GM19035 (cell line): ENCODE data around the gene BRMS1L.
A peak's percentile ranks its signal among the peaks of the same experiment; 100 is the strongest.
"Not testable (repeated sequence)": the region's sequence is repeated elsewhere in the genome, so short reads cannot be mapped to it uniquely, and the experiment has no call there.

ENCODE experiments used
- ATAC-seq: cut with Tn5 transposase; IDR thresholded peaks from one replicate; pipeline ENCODE4 v1.9.1; 2021; ENCODE audit not compliant: unreplicated experiment

Gene BRMS1L, protein sequence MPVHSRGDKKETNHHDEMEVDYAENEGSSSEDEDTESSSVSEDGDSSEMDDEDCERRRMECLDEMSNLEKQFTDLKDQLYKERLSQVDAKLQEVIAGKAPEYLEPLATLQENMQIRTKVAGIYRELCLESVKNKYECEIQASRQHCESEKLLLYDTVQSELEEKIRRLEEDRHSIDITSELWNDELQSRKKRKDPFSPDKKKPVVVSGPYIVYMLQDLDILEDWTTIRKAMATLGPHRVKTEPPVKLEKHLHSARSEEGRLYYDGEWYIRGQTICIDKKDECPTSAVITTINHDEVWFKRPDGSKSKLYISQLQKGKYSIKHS

DNA sequence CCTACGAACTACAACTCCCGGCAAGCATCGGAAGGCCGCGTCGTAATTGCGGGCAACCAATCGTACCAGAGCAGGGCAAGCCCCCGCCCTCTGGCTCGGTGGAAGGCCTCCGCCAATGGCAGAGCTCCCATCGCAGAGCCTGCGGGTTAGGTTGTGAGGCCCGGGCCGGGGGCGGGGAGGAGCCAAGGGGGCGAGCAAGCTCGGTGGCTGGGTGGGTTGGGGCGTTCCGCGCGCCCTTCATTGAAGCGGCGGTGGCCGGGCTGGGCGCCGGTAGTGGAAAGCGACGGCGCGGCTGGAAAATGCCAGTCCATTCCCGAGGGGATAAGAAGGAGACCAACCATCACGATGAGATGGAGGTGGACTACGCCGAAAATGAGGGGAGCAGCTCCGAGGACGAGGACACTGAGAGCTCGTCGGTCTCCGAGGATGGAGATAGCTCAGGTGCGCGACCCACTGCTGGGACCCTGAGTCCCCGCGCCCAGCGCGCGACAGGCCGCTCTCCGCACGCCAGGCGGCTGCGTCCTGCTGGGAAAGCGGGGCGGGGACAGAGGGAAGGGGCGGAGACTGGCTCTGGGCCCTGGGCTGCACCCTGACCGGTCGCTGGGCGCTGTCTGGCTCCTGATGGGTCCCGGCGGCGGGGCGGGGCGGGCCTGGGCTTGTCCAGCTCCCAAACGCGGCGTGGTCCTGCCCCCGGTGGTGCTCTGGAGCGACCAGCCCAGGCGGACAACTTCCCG, at the start of gene BRMS1L:
TSS of gene BRMS1L (plus strand) at position 121 of the 734 bp plus-strand sequence. CDS start at position 300, 179 bp downstream.
- ATAC-seq = peak; percentile 96

DNA sequence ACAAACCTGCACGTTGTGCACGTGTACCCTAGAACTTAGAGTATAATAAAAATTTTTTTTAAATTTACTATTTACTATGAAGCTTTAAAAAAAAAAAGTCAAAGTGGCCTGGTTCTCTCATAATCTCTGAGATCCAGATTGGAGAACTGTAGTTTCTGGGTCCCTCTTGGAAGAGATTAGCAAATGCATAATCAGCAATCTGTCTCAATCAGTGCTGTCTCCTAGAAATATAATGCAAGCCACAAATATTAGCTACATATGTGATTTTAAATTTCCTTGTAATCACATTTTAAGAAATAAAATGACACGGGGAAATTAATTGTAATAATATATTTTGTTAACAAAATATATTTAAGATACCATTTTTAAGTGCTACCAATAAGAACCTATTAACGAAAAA, 49.3 kb upstream of the BRMS1L start:
- ATAC-seq = no peak

DNA sequence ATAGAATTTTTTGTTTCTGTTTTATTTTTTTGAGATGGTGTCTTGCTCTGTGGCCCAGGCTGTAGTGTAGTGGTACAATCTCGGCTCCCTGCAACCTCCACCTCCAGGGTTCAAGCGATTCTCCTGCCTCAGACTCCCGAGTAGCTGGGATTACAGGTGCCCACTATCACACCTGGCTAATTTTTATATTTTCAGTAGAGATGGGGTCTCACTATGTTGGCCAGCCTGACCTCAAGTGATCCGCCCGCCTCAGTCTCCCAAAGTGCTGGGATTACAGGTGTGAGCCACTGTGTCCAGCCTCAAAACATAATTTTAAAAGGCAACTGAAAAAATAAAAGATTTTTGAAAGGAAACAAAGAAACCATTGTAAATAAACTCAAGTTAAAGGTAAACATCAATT, 48.6 kb upstream of the BRMS1L start:
- not testable (repeated sequence) for ATAC-seq

DNA sequence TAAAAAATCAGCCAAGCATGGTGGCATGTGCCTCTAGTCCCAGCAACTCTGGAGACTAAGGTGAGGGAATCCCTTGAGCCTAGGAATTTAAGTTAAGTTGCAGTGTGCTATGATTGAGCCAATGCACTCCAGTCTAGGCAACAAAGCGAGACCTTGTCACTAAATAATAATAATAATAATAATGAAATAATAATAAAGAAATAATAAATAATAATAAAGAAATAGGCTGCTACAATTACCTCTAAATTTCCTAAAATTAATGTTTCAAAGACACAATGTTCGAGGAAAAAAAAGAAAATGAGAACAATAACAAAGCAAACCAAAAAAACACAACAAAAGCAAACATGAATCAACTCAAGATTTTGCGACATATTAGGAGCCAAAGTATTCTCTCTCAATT, 46.8 kb upstream of the BRMS1L start:
- no peak for ATAC-seq

DNA sequence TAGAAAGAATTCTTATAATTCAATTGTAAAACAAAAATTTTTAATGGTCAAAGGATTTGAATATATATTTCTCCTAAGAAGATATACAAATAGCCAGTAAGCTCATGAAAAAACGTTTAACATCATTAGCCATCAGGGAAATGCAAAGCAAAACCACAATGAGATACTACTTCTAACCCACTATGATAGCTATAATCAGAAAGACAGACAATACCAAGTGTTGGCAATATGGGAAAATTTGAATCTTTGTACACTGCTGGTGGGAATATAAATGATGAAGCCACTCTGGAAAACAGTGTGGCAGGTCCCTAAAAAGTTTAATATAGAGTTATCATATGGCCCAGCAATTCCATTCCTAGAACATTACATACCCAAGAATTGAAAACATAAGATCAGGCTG, 42.4 kb upstream of the BRMS1L start:
- ATAC-seq = no peak

DNA sequence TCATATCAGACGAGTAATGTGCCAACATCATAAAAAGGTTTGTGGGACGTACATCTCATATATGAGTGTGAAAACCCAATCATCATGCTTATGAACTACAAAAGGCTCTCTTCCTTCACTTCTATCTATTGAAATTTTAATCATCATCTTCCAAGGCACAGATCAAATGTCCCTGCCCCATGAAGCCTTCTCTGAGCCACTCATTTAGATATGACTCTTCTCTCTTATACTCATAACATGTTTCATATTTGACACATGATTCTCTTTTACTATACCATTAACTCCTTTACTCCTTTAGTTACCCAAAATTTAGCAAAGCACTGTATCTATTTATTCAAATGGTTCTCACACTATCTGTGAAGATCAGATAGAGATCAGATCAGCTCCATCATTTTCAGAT, 39.3 kb upstream of the BRMS1L start:
- no peak for ATAC-seq

DNA sequence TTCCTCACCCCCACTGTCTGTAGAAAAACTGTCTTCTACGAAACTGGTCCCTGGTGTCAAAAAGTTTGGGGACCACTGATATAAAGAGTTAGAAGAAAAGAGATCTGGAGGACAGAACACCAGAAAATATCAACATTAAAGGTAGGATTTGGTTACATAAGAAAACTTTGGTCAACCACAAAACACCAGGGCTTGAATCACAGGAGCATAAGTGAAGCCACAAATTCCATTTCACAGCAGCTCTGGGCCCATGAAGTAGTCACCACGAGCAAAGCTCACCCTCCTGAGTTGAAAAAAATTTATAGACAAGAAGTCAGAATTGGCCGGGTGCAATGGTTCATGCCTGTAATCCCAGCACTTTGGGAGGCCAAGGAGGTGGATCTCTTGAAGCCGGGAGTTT, 36.5 kb upstream of the BRMS1L start:
- ATAC-seq = no peak

DNA sequence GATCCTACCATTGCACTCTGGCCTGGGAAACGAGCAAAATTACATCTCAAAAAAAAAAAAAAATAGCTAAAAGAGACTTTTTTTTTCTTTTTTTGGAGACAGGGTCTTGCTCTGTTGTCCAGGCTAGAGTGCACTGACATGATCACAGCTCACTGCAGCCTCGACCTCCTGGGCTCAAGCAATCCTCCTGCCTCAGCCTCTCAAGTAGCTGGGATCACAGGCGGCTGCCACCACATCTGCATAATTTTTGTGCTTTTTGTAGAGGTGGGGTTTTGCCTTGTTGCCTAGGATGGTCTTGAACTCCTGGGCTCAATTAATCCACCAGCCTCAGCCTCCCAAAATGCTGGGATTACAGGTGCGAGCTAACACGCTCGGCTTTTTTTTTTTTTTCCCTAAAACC, 28.3 kb upstream of the BRMS1L start:
- ATAC-seq = no peak

DNA sequence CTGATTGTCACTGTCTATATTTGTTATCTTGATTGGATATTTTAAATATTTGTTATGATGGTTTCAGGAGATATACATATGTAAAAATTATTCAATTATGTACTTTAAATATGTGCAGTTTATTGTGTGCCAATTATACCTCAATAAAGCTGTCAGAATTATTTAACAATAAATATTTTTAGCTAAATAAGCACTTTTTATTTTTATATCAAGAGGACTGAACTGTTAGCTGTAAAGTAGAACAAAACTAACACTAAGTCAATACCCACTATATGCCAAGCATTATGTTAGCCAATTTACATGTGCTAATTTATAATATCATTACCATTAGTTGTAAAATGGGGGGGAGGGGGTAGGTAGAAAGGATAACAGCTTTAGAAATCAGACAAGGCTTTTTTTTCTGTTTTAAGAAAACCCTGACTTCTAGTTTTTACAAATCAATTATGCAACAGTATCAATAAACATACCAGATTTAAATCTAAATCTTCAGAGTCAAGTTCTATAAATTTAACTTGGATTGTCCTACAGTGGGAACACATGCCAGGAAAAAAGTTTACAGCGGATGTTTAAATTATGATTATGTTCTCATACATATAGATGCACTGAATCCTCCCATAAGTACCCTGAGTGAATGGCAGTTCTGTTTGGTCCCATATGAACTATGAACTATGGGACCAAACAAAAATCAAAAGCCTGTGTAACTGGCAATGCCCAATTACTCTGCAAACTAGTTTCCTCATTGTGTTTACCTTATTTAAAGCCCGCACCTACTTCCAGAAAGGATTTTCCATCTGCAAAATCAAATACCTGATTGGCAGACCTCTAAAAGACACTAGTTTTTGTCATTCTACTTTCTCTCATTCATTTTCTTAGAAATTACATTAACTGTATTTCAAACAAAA, 19.9 kb upstream of the BRMS1L start:
- ATAC-seq = no peak

DNA sequence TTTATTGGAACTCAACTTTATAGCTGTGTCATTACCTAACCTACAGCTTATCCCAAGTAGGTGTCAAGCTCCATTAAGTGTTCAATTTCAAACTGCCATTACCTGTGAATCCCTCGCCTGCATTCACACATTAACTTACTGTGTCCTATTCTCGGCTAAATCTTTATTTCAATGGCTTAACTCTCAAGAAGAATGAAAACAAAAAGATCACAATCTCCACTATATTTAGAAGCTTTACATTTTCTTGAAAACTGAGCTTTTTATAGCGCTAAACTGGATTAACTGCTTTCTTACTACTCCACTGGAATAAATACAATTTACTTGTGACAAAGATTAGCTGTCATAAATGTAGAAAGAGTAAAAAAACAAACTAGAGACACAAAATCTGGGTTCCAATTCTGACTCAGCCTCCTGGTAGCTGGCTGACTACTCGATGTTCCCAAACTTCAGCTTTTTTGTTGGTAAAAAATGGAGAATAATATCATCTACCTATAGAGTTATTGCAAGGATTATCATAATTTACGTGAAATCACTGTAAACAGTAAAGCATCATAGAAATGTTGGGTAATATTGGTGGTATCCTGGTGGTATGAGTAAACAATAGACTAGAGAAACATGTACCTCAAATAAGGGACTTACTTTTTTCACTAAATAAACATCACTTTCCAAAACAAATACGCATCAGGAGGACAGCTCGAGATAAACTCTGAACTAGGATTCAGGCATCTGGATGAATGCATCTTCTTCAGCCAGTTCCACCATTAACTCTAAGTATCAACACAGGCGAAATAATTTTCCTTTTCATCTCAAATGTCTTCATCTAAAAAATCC, 18.8 kb upstream of the BRMS1L start:
- ATAC-seq = no peak

DNA sequence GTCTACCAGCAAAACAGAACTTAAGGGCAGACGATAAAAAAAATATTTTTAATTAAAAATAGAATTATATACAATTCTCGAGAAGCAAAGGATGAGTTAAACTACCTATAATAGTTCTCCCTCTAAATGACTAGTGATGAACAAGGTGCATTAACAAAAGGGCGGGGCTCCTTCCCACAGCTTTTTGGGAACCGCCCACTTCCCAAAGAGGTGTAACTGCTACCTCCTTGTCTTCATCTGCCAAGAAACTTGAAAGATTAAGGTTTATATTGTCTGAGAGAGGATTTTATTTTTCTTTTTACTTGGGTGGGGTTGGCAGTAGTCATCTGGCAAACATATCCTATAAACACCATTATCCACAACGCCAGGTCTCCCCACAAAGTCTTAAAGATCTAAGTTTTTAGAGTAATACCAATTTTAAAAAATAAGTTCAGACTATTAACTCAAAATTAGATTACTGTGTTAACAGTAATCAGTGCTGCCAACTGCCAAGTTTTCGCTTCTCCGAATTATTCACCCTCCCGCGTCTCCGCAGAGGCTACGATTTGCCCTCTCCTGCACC, 18.0 kb upstream of the BRMS1L start:
- ATAC-seq = no peak

DNA sequence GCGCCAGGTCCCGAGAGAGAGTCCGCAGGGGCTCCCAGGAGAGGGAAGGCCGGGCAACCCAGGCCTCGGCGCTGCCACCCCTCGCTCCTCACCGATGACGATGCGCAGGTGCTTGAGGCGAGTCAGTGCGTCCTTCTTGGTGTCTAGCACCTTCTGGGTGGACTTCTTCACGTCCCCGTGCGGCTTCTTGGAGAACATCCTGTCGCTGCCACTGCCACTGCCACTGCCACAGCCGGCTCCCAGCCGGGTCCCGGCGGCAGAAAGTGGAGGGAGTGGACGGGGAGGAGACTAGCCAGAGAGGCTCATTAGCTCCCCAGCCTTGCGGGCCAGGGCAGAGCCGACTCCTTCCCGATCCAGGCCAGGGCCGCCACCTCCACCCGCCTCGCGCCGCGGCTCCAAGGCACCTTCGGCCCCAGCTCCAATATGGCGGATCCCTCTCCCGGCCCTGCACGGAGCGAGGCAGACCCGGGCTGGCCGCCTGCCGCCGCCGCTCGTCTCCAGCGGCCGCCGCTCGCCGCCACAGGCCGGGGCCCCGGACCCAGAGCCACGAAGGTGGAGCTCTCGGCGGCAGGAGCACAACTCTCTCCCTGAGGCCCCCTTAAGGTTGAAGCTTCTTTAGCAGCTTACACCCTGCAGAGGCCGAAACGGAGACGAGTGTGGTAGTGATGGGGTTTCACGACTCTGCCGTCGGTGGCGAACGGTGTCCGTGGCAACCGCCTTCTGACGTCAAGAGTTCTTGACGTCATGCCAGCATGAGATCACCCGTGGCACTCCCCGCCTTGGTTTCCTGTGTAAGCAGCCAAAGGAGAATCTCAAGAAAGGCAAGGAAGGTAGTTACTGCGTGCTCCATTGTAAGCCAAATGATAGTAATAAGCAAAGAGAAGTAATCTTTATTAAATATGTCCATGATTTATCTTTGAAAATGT, 17.2 kb upstream of the BRMS1L start, which contains the start of gene RALGAPA1:
TSS of gene RALGAPA1 (minus strand) at position 658 of the 926 bp plus-strand sequence. CDS start at position 198, 460 bp downstream.
- peak; percentile 98 for ATAC-seq

DNA sequence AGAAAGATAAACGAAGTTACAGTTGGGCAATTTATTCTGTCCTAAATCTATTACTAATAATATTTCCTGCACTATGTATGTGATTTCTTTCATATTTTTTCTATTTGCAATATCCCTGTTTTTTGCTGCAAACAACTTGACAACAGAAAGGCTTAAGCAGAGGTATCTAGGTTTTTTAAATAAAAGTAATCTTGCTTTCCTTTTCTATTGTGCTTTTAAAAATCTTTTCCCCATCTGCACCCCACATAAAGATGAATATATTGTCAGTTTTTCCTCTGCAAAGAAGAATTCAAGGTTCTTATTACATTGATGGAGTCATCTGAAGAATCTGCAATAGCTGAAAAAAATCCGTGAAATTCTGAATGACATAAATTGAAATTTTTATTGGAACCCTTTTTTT, 16.5 kb upstream of the BRMS1L start:
- no peak for ATAC-seq

DNA sequence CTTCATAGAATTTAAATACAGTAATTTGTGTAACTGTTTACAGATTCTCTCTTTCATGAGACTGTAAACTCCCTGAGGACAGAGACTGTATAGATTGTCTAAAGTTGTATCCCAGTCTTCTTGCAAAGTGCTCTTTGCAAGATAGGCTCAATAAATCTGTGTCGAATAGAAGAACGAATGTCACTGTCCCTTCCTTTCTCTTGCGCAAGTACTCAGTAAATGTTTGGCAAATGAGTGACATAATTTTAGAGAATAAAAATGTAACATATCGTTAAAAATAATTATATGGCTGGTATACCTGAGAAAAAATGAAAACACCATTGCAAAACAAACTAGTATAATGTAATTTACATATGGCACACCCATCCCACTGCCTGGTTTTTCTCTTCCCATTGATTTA, 15.2 kb upstream of the BRMS1L start:
- no peak for ATAC-seq

DNA sequence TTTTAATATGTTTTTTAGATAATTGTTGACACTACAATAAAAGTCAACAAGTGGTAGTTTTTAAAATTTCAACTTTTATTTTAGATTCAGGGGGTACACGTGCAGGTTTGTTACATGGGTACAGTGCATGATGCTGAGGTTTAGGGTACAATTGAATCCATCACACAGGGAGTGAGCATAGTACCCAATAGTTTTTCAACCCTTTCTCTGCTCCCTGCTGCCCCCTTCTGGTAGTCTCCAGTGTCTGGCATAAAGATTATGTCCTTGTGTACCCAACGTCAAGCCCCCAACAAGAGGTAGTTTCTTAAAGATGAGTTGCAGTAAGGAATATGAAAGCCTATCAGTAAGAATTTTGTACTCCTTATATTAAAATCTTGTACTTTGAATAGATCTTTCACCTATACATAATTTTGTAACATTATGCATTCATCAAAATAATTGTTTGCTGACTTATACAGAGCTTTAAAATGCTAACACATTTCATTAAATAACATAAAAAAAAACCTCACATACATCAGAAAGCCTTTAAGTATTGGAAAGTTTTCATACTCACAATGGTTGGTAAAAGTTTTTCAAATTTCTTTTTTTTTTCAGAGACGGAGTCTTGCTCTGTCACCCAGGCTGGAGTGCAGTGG, 11.7 kb upstream of the BRMS1L start:
- ATAC-seq = no peak

DNA sequence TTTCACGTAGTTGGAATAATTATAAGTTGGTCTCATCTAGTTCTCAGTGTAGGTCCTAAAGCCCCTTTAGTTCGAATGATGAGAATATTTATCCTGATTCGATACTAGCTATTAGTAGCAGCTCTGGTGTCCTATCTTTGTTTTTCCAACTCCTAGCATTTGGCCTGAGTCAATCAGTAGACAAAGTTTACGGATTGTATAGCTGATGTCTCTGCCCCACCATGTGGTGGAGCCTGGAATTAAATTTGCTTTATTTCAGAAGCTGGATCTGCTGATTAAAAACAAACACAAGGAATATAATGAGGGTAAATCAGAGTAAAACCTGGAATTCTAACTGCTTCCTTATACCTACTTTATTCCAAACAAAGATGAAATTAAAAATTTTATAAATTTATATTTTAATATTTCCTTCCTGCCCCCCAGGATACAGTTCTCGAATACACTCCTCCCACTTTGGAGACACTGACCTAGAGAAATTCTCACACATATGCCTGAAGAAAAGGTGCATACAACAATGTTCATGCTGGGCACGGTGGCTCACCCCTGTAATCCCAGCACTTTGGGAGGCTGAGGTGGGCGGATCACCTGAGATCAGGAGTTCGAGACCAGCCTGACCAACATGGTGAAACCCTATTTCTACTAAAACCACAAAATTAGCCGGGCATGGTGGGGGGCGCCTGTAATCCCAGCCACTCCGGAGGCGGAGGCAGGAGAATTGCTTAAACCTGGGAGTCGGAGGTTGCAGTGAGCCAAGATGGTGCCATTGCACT, 7.6 kb upstream of the BRMS1L start:
- no peak for ATAC-seq

DNA sequence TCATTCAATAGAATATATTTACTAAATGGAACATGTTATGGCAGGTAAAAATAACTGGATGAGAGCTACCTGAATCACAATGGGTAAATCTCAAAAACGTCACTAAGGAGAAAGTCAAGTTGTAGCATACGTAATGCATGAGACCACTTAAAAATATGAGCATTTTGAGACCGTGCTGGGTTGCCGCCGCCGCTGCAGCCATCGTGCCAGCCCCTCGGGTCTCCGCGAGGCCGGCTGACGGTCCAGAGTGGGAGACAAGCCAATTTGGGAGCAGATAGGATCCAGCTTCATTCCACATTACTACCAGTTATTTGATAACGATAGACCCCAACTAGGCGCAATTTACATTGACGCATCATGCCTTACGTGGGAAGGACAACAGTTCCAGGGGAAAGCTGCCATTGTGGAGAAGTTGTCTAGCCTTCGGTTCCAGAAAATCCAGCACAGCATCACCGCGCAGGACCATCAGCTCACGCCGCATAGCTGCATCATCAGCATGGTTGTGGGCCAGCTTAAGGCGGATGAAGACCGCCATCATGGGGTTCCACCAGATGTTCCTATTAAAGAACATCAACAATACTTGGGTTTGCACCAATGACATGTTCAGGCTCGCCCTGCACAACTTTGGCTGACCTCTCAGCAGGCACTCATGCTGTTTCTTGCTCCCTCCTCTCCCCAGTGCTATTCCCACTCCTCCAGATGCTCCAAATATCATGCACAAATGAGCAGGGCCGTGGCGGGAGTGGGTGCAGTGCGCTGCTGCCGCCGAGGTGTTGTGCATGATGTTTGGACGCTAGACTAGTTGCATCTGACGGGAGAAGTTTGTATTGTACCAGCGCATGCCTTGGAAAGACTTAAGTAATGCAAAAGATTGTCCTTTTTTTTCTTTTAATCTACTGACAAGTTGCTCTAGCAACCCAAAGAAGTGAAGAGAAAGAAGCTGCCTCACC, 6.3 kb upstream of the BRMS1L start:
- no peak for ATAC-seq
